GM19193 (cell line): Measurements from ENCODE around the gene TMEM128.

ENCODE experiments used
- POLR2A ChIP-seq: IDR thresholded peaks from 4 replicates; pipeline ENCODE4 v1.6.1; 2011; ENCODE audit not compliant: insufficient read depth, insufficient read length; ENCODE audit errors: extremely low read depth

Gene TMEM128

GRCh38 chr4:4269331-4269731, 21.3 kb upstream of the TMEM128 start:
- no peak for TF ChIP-seq POLR2A

- no peak for TF ChIP-seq POLR2A
Measured at GRCh38 chr4:4268776-4269175, 20.8 kb upstream of the TMEM128 start.

- TF ChIP-seq POLR2A, result no peak
Measured at GRCh38 chr4:4267981-4268380, 20.0 kb upstream of the TMEM128 start.

GRCh38 chr4:4260185-4260751, 12.2 kb upstream of the TMEM128 start:
- no peak for TF ChIP-seq POLR2A

- TF ChIP-seq POLR2A, result no peak
Measured at GRCh38 chr4:4259484-4260100, 11.6 kb upstream of the TMEM128 start.

GRCh38 chr4:4256799-4257198, 8.8 kb upstream of the TMEM128 start:
- TF ChIP-seq POLR2A, result no peak

- TF ChIP-seq POLR2A, result no peak
Measured at GRCh38 chr4:4254666-4255065, 6.6 kb upstream of the TMEM128 start.

- TF ChIP-seq POLR2A, result no peak
Measured at GRCh38 chr4:4254199-4254598, 6.2 kb upstream of the TMEM128 start.

- TF ChIP-seq POLR2A, result no peak
Measured at GRCh38 chr4:4249866-4250265, 1.8 kb upstream of the TMEM128 start.

GRCh38 chr4:4248885-4249203, 821 bp upstream of the TMEM128 start:
- TF ChIP-seq POLR2A, result no peak

- no peak for TF ChIP-seq POLR2A
Measured at GRCh38 chr4:4247696-4248028, 361 bp downstream of the TMEM128 start.

- no peak for TF ChIP-seq POLR2A
Measured at GRCh38 chr4:4245172-4245571, 2.9 kb downstream of the TMEM128 start.

GRCh38 chr4:4233610-4234009, 14.4 kb downstream of the TMEM128 start:
- no peak for TF ChIP-seq POLR2A

GRCh38 chr4:4228356-4228668, 19.7 kb downstream of the TMEM128 start:
- no peak for TF ChIP-seq POLR2A

GRCh38 chr4:4227510-4228355, 20.3 kb downstream of the TMEM128 start:
- TF ChIP-seq POLR2A, result no peak
